ENCODE results near the gene CPNE1. TPM values are rescaled to one million over a fixed set of nuclear protein-coding genes. Genes with fewer than 3 reads are reported as not detected.
A peak's percentile ranks its signal among the peaks of the same experiment; 100 is the strongest.

Gene CPNE1
- total and polyA plus RNA-seq, 8 donors: 59.7 to 138 (median 75.2) TPM

- Histone ChIP-seq H3K9me3 (no peaks in the 10 kb centered on the region), H3K27ac (no peak overlapping the region), H3K27me3 (no peaks in the 10 kb centered on the region), H3K4me3 (no peak overlapping the region), H3K4me1 (no peaks in the 10 kb centered on the region), H3K36me3 (no peaks in the 10 kb centered on the region)
- FAIRE-seq: no peak
- no peak for ATAC-seq
- intact Hi-C loops (cut with DNase I): no loop called here
- WGBS, 2 donors: 81 to 86% methylated on average over 8 of the region's 8 CpGs
- TF ChIP-seq CTCF (IDR thresholded peaks at IDR 0.05): no peak
- peak in 1 of 6 donors; percentile 30 for DNase-seq
Observed at GRCh38 chr20:35578469-35578868, 86.2 kb downstream of the CPNE1 start.

DNA sequence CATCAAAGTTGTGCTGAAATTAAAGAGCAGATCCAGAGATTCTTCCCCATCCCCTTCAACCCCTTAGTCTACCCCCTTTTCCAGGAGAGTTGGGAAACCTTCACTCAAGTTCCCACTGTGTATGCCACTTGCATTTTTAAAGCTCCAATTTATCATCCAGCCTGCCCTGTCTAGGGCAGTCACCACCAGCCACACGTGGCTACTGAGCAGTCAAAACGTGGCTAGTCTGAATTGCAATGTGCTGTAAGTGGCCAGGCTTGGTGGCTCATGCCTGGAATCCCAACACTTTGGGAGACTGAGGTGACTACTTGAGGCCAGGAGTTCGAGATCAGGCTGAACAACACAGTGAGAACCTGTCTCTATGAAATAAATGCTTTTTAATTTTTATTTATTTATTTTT, 87.9 kb downstream of the CPNE1 start:
- FAIRE-seq: no peak
- no peak overlapping the region for H3K4me3 ChIP-seq
- DNase-seq: no peak
- H3K36me3 ChIP-seq: no peaks in the 10 kb centered on the region
- 39 to 50% methylated on average over 3 of the region's 3 CpGs for WGBS, 2 donors
- no peak for ATAC-seq
- no peaks in the 10 kb centered on the region for H3K4me1 ChIP-seq
- no peak overlapping the region for H3K27ac ChIP-seq
- intact Hi-C loops (cut with DNase I): no loop called here
- H3K9me3 ChIP-seq: no peaks in the 10 kb centered on the region
- H3K27me3 ChIP-seq: no peaks in the 10 kb centered on the region
- no peak for TF ChIP-seq CTCF (IDR thresholded peaks at IDR 0.05)

Other genes starting within 250 kb of the CPNE1 start
- not detected for gene GDF5, start 226.7 kb downstream of the CPNE1 start, total RNA-seq
- gene GDF5, start 226.7 kb downstream of the CPNE1 start, polyA plus RNA-seq: under 1 TPM in 1 of 2 donors, not detected in 1; 0.05 TPM
- 10 to 100 TPM in 3 of 6 donors, 1 to 10 TPM in 3; 4.5 to 16.0 (median 10.0) TPM for gene CEP250, start 209.3 kb downstream of the CPNE1 start, total RNA-seq
- 10 to 100 TPM in 1 of 2 donors, 1 to 10 TPM in 1; 7.2 to 16.2 TPM for gene CEP250, start 209.3 kb downstream of the CPNE1 start, polyA plus RNA-seq
- gene C20orf173, start 135.2 kb downstream of the CPNE1 start, total RNA-seq: not detected
- not detected for gene C20orf173, start 135.2 kb downstream of the CPNE1 start, polyA plus RNA-seq
- 100 to 1,000 TPM; 112 to 167 (median 124) TPM for gene ERGIC3, start 122.8 kb downstream of the CPNE1 start, total RNA-seq
- 100 to 1,000 TPM; 160 to 168 TPM for gene ERGIC3, start 122.8 kb downstream of the CPNE1 start, polyA plus RNA-seq
- 10 to 100 TPM; 32.7 to 65.9 (median 38.2) TPM for gene SPAG4, start 49.1 kb downstream of the CPNE1 start, total RNA-seq
- gene SPAG4, start 49.1 kb downstream of the CPNE1 start, polyA plus RNA-seq: 10 to 100 TPM; 32.2 to 51.3 TPM
- 10 to 100 TPM; 21.0 to 46.7 (median 28.3) TPM for gene RBM12, start within 50 bp of the CPNE1 start, total RNA-seq
- 1 to 10 TPM; 6.2 to 9.7 TPM for gene RBM12, start within 50 bp of the CPNE1 start, polyA plus RNA-seq
- gene NFS1, start 34.5 kb upstream of the CPNE1 start, total RNA-seq: 10 to 100 TPM; 11.0 to 19.5 (median 12.8) TPM
- gene NFS1, start 34.5 kb upstream of the CPNE1 start, polyA plus RNA-seq: 10 to 100 TPM; 23.8 to 34.8 TPM
- gene ROMO1, start 34.5 kb upstream of the CPNE1 start, total RNA-seq: 10 to 100 TPM; 38.6 to 65.1 (median 62.0) TPM
- gene ROMO1, start 34.5 kb upstream of the CPNE1 start, polyA plus RNA-seq: 100 to 1,000 TPM; 275 to 310 TPM
- gene RBM39, start 77.4 kb upstream of the CPNE1 start, total RNA-seq: 100 to 1,000 TPM in 4 of 6 donors, 10 to 100 TPM in 2; 98.7 to 200 (median 127) TPM
- 100 to 1,000 TPM; 255 to 426 TPM for gene RBM39, start 77.4 kb upstream of the CPNE1 start, polyA plus RNA-seq
- gene PHF20, start 107.1 kb upstream of the CPNE1 start, total RNA-seq: 10 to 100 TPM; 11.1 to 20.3 (median 12.1) TPM
- 10 to 100 TPM in 1 of 2 donors, 1 to 10 TPM in 1; 9.4 to 11.9 TPM for gene PHF20, start 107.1 kb upstream of the CPNE1 start, polyA plus RNA-seq

Measured in pancreas (tissue), 10 donors.